Prostate gland (tissue), 2 donors: ENCODE measurements around the gene SULT2A1. TPM values are rescaled to one million over a fixed set of nuclear protein-coding genes. Genes with fewer than 3 reads are reported as not detected.

Experiments used
- DNase-seq: peaks from one replicate; pipeline ENCODE4 v3.0.0-alpha.2; 2019; ENCODE audit warnings: low spot score
- H3K27ac ChIP-seq, 2 donors: fragments of 200-600 bp; sonication (generic); 2 replicates each; pipeline ENCODE4 v1.5.1; 2017 to 2019
- H3K27me3 ChIP-seq: fragments of 200-600 bp; sonication (generic); replicated peaks from 2 replicates; pipeline ENCODE4 v1.5.1; 2019; ENCODE audit not compliant: insufficient read depth
- H3K36me3 ChIP-seq, 2 donors: fragments of 200-600 bp; sonication (generic); 1 replicate in 1 of 2; 2 replicates in 1 of 2; pipeline versions ENCODE4 v1.5.1 to v1.8.1; 2017 to 2019
- H3K4me1 ChIP-seq: fragments of 200-600 bp; sonication (generic); replicated peaks from 2 replicates; pipeline ENCODE4 v1.5.1; 2019
- H3K4me3 ChIP-seq, 2 donors: fragments of 200-600 bp; sonication (generic); 2 replicates each; pipeline ENCODE4 v1.5.1; 2017 to 2019
- H3K9me3 ChIP-seq: fragments of 200-600 bp; sonication (generic); 2 replicates; pipeline ENCODE4 v1.5.1; 2017
- CTCF ChIP-seq, 4 experiments: fragments of 200-600 bp in 2 of 4; fragments of 450-650 bp in 2 of 4; sonication (generic) in 2 of 4; IDR thresholded peaks; 1 replicate in 3 of 4; 2 replicates in 1 of 4; pipeline ENCODE4 v1.5.1; 2016 to 2019; ENCODE audit warnings: antibody characterized with exemption in 4 of 4, mild to moderate bottlenecking in 2 of 4, moderate library complexity in 2 of 4
- POLR2A ChIP-seq: fragments of 450-650 bp; IDR thresholded peaks from one replicate; pipeline ENCODE4 v1.6.1; 2016; ENCODE audit warnings: antibody characterized with exemption, mild to moderate bottlenecking
- POLR2AphosphoS5 ChIP-seq: sonication (generic); formaldehyde crosslinking; IDR thresholded peaks from one replicate; pipeline ENCODE4 v1.6.1; 2017; ENCODE audit warnings: antibody characterized with exemption
- WGBS: methylation state at CpG from one replicate; pipeline ENCODE4 v1.1.5; 2018; 5-methylcytosine and 5-hydroxymethylcytosine counted together
- intact Hi-C: fragments of 100-400 bp; cut with DNase I; formaldehyde crosslinking; loops from one replicate; pipeline ENCODE4 v1.14.2; 2022
- total RNA-seq, 2 donors: library from RNA; depleted of rRNA; stranded (reverse); fragments of >200 nt; gene quantifications; one replicate each; pipeline ENCODE4 v1.1.0, GENCODE V29; 2016

The SULT2A1 gene
- total RNA-seq, 2 donors from 2014 or later = not detected

GRCh38 chr19:47899335-47899734, 13.2 kb upstream of the SULT2A1 start:
- H3K4me3 ChIP-seq = no peak overlapping the region
- no peaks in the 10 kb centered on the region for H3K27me3 ChIP-seq
- no peak for DNase-seq
- H3K9me3 ChIP-seq = no peaks in the 10 kb centered on the region
- H3K4me1 ChIP-seq = no peaks in the 10 kb centered on the region
- TF ChIP-seq CTCF (IDR thresholded peaks at IDR 0.05) = no peak
- no peak overlapping the region for H3K27ac ChIP-seq
- WGBS = 94% methylated on average over 8 of the region's 8 CpGs
- H3K36me3 ChIP-seq = no peaks in the 10 kb centered on the region
- intact Hi-C loops = no loop called here

DNA sequence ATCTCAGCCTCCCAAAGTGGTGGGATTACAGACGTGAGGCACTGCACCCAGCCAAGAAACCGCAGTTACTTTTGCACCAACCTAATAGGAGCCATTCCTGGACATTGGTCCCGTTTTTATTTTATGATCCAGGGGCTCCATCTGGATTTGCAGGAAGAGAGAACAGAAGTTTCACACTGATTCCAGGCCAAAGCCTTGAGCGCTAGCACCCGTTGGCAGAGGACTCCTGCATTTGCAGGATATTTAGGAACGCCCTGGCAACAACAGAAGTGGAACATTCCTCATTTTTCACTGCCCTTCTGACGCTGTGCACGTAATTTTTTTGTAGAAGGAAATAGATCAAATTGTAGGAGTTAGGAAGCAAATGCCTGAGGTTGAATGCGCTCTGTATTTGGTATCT, 11.7 kb upstream of the SULT2A1 start:
- Histone ChIP-seq H3K4me1 (no peaks in the 10 kb centered on the region), H3K27ac (no peak overlapping the region)
- 71% methylated on average over 9 of the region's 9 CpGs for WGBS

DNA sequence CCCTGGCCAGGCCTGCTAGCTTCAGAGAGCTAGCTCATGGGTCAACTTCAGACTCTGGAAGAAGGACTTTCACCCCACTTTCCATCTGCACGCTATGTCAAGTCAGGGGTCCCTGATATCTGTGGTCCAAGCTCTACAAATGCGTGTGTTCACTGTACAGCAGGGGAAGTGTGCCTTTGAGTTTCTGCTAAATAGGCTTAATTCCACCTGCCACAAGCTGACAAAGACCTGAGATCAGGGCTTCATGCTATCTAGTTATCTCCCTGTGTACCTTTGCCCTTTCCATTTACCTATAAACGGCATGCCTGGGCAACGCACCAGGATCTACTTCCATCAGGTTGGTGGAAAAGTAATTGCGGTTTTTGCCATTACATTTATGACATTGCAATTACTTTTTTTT, 10.7 kb upstream of the SULT2A1 start:
- 70% methylated on average over 5 of the region's 5 CpGs for WGBS
- no peaks in the 10 kb centered on the region for H3K4me1 ChIP-seq
- intact Hi-C loops = no loop called here
- no peak for DNase-seq
- H3K4me3 ChIP-seq = no peak overlapping the region
- H3K27me3 ChIP-seq = no peaks in the 10 kb centered on the region
- H3K36me3 ChIP-seq = no peaks in the 10 kb centered on the region
- no peak overlapping the region for H3K27ac ChIP-seq
- no peaks in the 10 kb centered on the region for H3K9me3 ChIP-seq
- no peak for TF ChIP-seq CTCF (IDR thresholded peaks at IDR 0.05)
- TF ChIP-seq POLR2A = no peak
- TF ChIP-seq POLR2AphosphoS5 = no peak

More for the DNA sequence above, 11.7 kb upstream of the SULT2A1 start:
- no peaks in the 10 kb centered on the region for H3K27me3 ChIP-seq
- H3K9me3 ChIP-seq = no peaks in the 10 kb centered on the region
- DNase-seq = no peak
- intact Hi-C loops = no loop called here
- no peak overlapping the region for H3K4me3 ChIP-seq
- no peak for TF ChIP-seq POLR2AphosphoS5
- TF ChIP-seq CTCF (IDR thresholded peaks at IDR 0.05) = no peak
- TF ChIP-seq POLR2A = no peak
- no peaks in the 10 kb centered on the region for H3K36me3 ChIP-seq

GRCh38 chr19:47896019-47896418, 9.9 kb upstream of the SULT2A1 start:
- DNase-seq = no peak
- intact Hi-C loops = no loop called here
- no peaks in the 10 kb centered on the region for H3K36me3 ChIP-seq
- TF ChIP-seq CTCF (IDR thresholded peaks at IDR 0.05) = no peak
- TF ChIP-seq POLR2AphosphoS5 = no peak
- H3K27ac ChIP-seq = no peak overlapping the region
- no peaks in the 10 kb centered on the region for H3K4me1 ChIP-seq
- WGBS = 71% methylated on average over 4 of the region's 4 CpGs
- no peaks in the 10 kb centered on the region for H3K27me3 ChIP-seq
- no peak overlapping the region for H3K4me3 ChIP-seq
- H3K9me3 ChIP-seq = no peaks in the 10 kb centered on the region

- intact Hi-C loops = no loop called here
- WGBS = 83% methylated on average over 5 of the region's 5 CpGs
Observed at GRCh38 chr19:47895165-47895782, 9.2 kb upstream of the SULT2A1 start.

More at GRCh38 chr19:47895165-47895782, 9.2 kb upstream of the SULT2A1 start:
- no peak for TF ChIP-seq CTCF (IDR thresholded peaks at IDR 0.05)
- no peaks in the 10 kb centered on the region for H3K9me3 ChIP-seq
- no peaks in the 10 kb centered on the region for H3K27me3 ChIP-seq
- no peak for DNase-seq
- no peak overlapping the region for H3K27ac ChIP-seq
- H3K4me1 ChIP-seq = no peaks in the 10 kb centered on the region
- H3K36me3 ChIP-seq = no peaks in the 10 kb centered on the region
- H3K4me3 ChIP-seq = no peak overlapping the region
